Loucy (cell line): ENCODE results near the gene THAP4.

Source experiments
- H2AFZ ChIP-seq: fragments of 200-600 bp; sonication (generic); 2 replicates; pipeline ENCODE4 v1.6.0; 2016; ENCODE audit warnings: antibody characterized with exemption, mild to moderate bottlenecking, low read length, moderate library complexity
- H3F3A ChIP-seq: fragments of 200-600 bp; 2 replicates; pipeline ENCODE4 v1.6.0; 2016; ENCODE audit warnings: antibody characterized with exemption, low read depth, mild to moderate bottlenecking
- H3K27me3 ChIP-seq: fragments of 200-600 bp; sonication (generic); 2 replicates; pipeline ENCODE4 v1.6.1; 2014; ENCODE audit warnings: low read length, mild to moderate bottlenecking; ENCODE audit not compliant: insufficient read depth, poor library complexity, severe bottlenecking
- H3K36me3 ChIP-seq: fragments of 200-600 bp; sonication (generic); 2 replicates; pipeline ENCODE4 v1.6.1; 2016; ENCODE audit warnings: low read length; ENCODE audit not compliant: insufficient read depth
- H3K4me1 ChIP-seq: fragments of 200-600 bp; sonication (generic); 2 replicates; pipeline ENCODE4 v1.5.1; 2014; ENCODE audit warnings: low read length, mild to moderate bottlenecking; ENCODE audit not compliant: insufficient read depth, poor library complexity, severe bottlenecking
- H3K4me2 ChIP-seq: fragments of 200-600 bp; sonication (generic); 2 replicates; pipeline ENCODE4 v1.6.0; 2014; ENCODE audit warnings: antibody characterized with exemption, low read length, low read depth, mild to moderate bottlenecking; ENCODE audit not compliant: poor library complexity, severe bottlenecking
- H3K4me3 ChIP-seq: fragments of 200-600 bp; sonication (generic); 2 replicates; pipeline ENCODE4 v1.5.1; 2014; ENCODE audit warnings: low read length, mild to moderate bottlenecking, mixed read lengths; ENCODE audit not compliant: poor library complexity, severe bottlenecking
- H3K79me2 ChIP-seq: fragments of 200-600 bp; sonication (generic); 2 replicates; pipeline ENCODE4 v1.6.1; 2014; ENCODE audit warnings: low read length; ENCODE audit not compliant: insufficient read depth
- H3K9ac ChIP-seq: fragments of 200-600 bp; sonication (generic); 2 replicates; pipeline ENCODE4 v1.6.0; 2014; ENCODE audit warnings: mild to moderate bottlenecking, low read depth, low read length, moderate library complexity; ENCODE audit not compliant: poor library complexity, severe bottlenecking
- H3K9me2 ChIP-seq: fragments of 200-600 bp; sonication (generic); replicated peaks from 2 replicates; pipeline ENCODE4 v1.6.1; 2016; ENCODE audit warnings: low read depth, low read length, mixed read lengths
- H3K9me3 ChIP-seq: fragments of 200-600 bp; sonication (generic); 2 replicates; pipeline ENCODE4 v1.6.1; 2014; ENCODE audit warnings: mild to moderate bottlenecking, antibody characterized with exemption, low read length, low read depth; ENCODE audit not compliant: insufficient read depth
- H4K20me1 ChIP-seq: fragments of 200-600 bp; sonication (generic); 2 replicates; pipeline ENCODE4 v1.6.0; 2014; ENCODE audit warnings: antibody characterized with exemption, low read length, mild to moderate bottlenecking; ENCODE audit not compliant: insufficient read depth, poor library complexity, severe bottlenecking
- CTCF ChIP-seq: fragments of 200-600 bp; sonication (generic); conservative IDR thresholded peaks from 2 replicates; pipeline ENCODE4 v1.5.1; 2014; ENCODE audit warnings: mild to moderate bottlenecking, antibody characterized with exemption, low read length
- EZH2phosphoT487 ChIP-seq: fragments of 200-600 bp; IDR thresholded peaks from 2 replicates; pipeline ENCODE4 v1.6.1; 2018; ENCODE audit warnings: antibody characterized with exemption, mild to moderate bottlenecking, moderate library complexity, borderline replicate concordance

THAP4 gene

GRCh38 chr2:241577413-241578122, 59.4 kb downstream of the THAP4 start:
- no peaks in the 10 kb centered on the region for H3K79me2 ChIP-seq
- H3K4me2 ChIP-seq = no peak overlapping the region
- no peak overlapping the region for H3K9ac ChIP-seq

GRCh38 chr2:241576293-241576654, 60.7 kb downstream of the THAP4 start:
- H4K20me1 ChIP-seq = no peaks in the 10 kb centered on the region

More at GRCh38 chr2:241577413-241578122, 59.4 kb downstream of the THAP4 start:
- Histone ChIP-seq H3K27me3 (no peaks in the 10 kb centered on the region), H3K36me3 (peaks cover 7% of the 10 kb centered on the region; the same call in 1 of the 2 replicates), H2AFZ (no peak overlapping the region), H3K4me3 (no peak overlapping the region), H3K4me1 (peaks cover 6% of the 10 kb centered on the region), H3K9me3 (no peaks in the 10 kb centered on the region), H3K9me2 (no peaks in the 10 kb centered on the region), H4K20me1 (no peaks in the 10 kb centered on the region), H3F3A (no peaks in the 10 kb centered on the region)
- TF ChIP-seq CTCF (no peak), EZH2phosphoT487 (no peak)

GRCh38 chr2:241575624-241576292, 61.2 kb downstream of the THAP4 start:
- Histone ChIP-seq H3K79me2 (no peaks in the 10 kb centered on the region), H3K9ac (no peak overlapping the region), H2AFZ (no peak overlapping the region), H3K36me3 (no peaks in the 10 kb centered on the region), H3K4me1 (peaks cover 6% of the 10 kb centered on the region), H3K9me2 (no peaks in the 10 kb centered on the region), H3F3A (no peaks in the 10 kb centered on the region), H3K27me3 (no peaks in the 10 kb centered on the region), H4K20me1 (no peaks in the 10 kb centered on the region), H3K9me3 (no peaks in the 10 kb centered on the region), H3K4me3 (no peak overlapping the region), H3K4me2 (no peak overlapping the region)
- TF ChIP-seq CTCF (no peak), EZH2phosphoT487 (no peak)

More at GRCh38 chr2:241576293-241576654, 60.7 kb downstream of the THAP4 start:
- Histone ChIP-seq H3K9me2 (no peaks in the 10 kb centered on the region), H3F3A (no peaks in the 10 kb centered on the region), H2AFZ (no peak overlapping the region), H3K4me2 (no peak overlapping the region), H3K79me2 (no peaks in the 10 kb centered on the region), H3K27me3 (no peaks in the 10 kb centered on the region), H3K9ac (no peak overlapping the region), H3K36me3 (no peaks in the 10 kb centered on the region), H3K9me3 (no peaks in the 10 kb centered on the region), H3K4me3 (no peak overlapping the region), H3K4me1 (peaks cover 6% of the 10 kb centered on the region)
- no peak for TF ChIP-seq CTCF
